Ascending aorta (tissue), 2 donors: Measurements from ENCODE around the gene CEACAM3. TPM values are rescaled to one million over a fixed set of nuclear protein-coding genes. Genes with fewer than 3 reads are reported as not detected.

Experiments
- DNase-seq, 2 donors: peaks; one replicate each; pipeline ENCODE4 v3.0.0-alpha.2; 2019; ENCODE audit warnings: low spot score in 2 of 2
- H3K27ac ChIP-seq, 2 donors: fragments of 200-600 bp; sonication (generic); one replicate each; pipeline ENCODE4 v1.5.1; 2016 to 2017; ENCODE audit warnings: mild to moderate bottlenecking in 1 of 2
- H3K27me3 ChIP-seq: fragments of 200-600 bp; sonication (generic); one replicate; pipeline ENCODE4 v1.5.1; 2017
- H3K36me3 ChIP-seq, 2 donors: fragments of 200-600 bp; sonication (generic); one replicate each; pipeline ENCODE4 v1.5.1; 2016
- H3K4me1 ChIP-seq, 2 donors: fragments of 200-600 bp; sonication (generic); one replicate each; pipeline ENCODE4 v1.5.1; 2016 to 2017; ENCODE audit warnings: mild to moderate bottlenecking in 1 of 2
- H3K4me3 ChIP-seq, 2 donors: fragments of 200-600 bp; sonication (generic); one replicate each; pipeline ENCODE4 v1.5.1; 2016 to 2017; ENCODE audit warnings: mild to moderate bottlenecking in 1 of 2
- H3K9me3 ChIP-seq, 2 donors: fragments of 200-600 bp; sonication (generic); one replicate each; pipeline ENCODE4 v1.5.1; 2016
- intact Hi-C: fragments of 100-400 bp; cut with DNase I; formaldehyde crosslinking; loops from one replicate; pipeline ENCODE4 v1.15.1; 2023
- total RNA-seq: library from RNA; depleted of rRNA; stranded (reverse); fragments of >200 nt; gene quantifications from one replicate; pipeline ENCODE4 v1.1.0, GENCODE V29; 2016
- TF ChIP-seq, protein P1 (sequence below), 3 experiments: fragments of 200-600 bp in 2 of 3; fragments of 450-650 bp in 1 of 3; sonication (generic) in 2 of 3; IDR thresholded peaks; one replicate each; pipeline ENCODE4 v1.5.1; 2016 to 2019; ENCODE audit warnings: antibody characterized with exemption in 3 of 3, mild to moderate bottlenecking in 1 of 3, moderate library complexity in 1 of 3

The CEACAM3 gene
- total RNA-seq, 1 donor from 2014 or later, result not detected

DNA sequence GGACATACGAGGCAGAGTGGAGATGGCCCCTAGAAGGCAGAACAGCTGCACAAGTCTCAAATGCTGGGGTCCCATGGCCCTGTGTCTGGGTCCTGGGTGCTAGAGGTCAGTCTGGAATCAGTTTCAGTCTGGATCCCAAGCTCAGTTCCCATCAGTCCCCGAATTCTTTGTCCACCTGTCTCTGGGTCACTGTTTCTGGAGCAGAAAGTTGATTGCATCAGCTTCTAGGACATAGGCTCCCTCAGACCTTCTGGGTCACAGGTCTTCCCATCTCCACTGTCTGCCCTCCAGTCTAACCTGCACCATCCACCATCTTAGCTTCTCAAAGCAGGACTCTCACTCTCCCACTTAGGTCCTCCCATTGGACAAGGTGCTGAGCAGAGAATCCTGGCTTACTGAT lies 42.8 kb downstream of the CEACAM3 start:
- Histone ChIP-seq H3K27ac (no peak overlapping the region), H3K4me3 (no peak overlapping the region), H3K36me3 (no peaks in the 10 kb centered on the region), H3K27me3 (no peaks in the 10 kb centered on the region), H3K9me3 (no peaks in the 10 kb centered on the region), H3K4me1 (no peaks in the 10 kb centered on the region)
- no peak for DNase-seq
- intact Hi-C loops, result no loop called here
- TF ChIP-seq, protein P1, sequence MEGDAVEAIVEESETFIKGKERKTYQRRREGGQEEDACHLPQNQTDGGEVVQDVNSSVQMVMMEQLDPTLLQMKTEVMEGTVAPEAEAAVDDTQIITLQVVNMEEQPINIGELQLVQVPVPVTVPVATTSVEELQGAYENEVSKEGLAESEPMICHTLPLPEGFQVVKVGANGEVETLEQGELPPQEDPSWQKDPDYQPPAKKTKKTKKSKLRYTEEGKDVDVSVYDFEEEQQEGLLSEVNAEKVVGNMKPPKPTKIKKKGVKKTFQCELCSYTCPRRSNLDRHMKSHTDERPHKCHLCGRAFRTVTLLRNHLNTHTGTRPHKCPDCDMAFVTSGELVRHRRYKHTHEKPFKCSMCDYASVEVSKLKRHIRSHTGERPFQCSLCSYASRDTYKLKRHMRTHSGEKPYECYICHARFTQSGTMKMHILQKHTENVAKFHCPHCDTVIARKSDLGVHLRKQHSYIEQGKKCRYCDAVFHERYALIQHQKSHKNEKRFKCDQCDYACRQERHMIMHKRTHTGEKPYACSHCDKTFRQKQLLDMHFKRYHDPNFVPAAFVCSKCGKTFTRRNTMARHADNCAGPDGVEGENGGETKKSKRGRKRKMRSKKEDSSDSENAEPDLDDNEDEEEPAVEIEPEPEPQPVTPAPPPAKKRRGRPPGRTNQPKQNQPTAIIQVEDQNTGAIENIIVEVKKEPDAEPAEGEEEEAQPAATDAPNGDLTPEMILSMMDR (IDR thresholded peaks at IDR 0.05), result no peak

DNA sequence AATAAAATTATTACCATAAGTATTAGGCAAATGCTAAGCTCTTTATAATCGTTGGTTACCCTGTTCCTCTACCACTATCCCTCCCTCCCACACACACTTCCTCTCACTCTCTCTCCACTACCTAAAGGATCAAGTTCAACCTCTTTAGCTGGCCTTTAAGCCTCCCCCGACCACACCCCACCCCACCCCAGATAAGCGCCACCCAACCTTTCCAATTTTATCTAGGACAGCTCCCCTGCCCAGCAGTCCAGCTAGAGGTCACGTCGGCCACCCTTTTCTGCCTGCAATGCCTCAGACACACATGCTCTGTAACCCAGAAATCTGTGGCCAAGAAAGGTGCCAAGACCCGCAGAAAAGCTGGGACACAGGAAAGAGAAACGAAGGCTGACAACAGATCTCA lies 47.0 kb downstream of the CEACAM3 start:
- intact Hi-C loops, result no loop called here
- H3K9me3 ChIP-seq, result no peaks in the 10 kb centered on the region
- no peak for DNase-seq
- no peak overlapping the region for H3K4me3 ChIP-seq
- H3K36me3 ChIP-seq, result no peaks in the 10 kb centered on the region
- H3K4me1 ChIP-seq, result no peaks in the 10 kb centered on the region
- TF ChIP-seq, protein P1 (IDR thresholded peaks at IDR 0.05), result no peak
- no peak overlapping the region for H3K27ac ChIP-seq
- no peaks in the 10 kb centered on the region for H3K27me3 ChIP-seq

DNA sequence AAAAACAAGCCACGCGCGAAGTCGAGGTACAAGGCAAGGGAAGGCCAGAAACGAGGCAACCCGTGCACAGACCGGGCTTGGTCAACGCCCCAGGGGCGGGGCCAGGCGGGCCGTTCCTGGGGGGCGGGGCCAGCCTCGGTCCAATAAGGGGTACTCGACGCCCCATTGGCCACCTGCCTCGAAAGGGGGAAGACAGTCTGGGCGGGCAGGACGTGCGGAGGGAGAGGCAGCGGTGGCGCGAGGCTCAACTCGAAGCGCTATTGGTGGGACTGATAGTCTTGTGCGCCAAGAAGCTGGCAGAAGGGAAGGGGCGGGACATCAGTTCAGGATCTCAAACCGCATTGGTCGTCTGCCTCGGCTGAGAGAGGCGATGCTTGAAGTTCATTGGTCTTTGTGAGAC lies 48.2 kb downstream of the CEACAM3 start, which contains the start of gene LYPD4:
TSS of gene LYPD4 (minus strand) at position 83 of the 400 bp plus-strand sequence. CDS start 5,398 bp downstream, outside the sequence.
- TF ChIP-seq, protein P1 (IDR thresholded peaks at IDR 0.05), result no peak
- Histone ChIP-seq H3K4me3 (no peak within 1 kb of the TSS), H3K36me3 (no peaks in the 10 kb centered on the region), H3K27ac (no peak within 1 kb of the TSS), H3K27me3 (no peaks in the 10 kb centered on the region), H3K9me3 (no peaks in the 10 kb centered on the region), H3K4me1 (no peaks in the 10 kb centered on the region)
- intact Hi-C loops, result no loop called here
- no peak for DNase-seq

DNA sequence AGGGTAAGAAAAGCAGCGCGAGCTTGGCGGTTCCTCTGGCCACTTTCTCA lies 48.4 kb downstream of the CEACAM3 start, which contains the start of gene DMRTC2:
TSS of gene DMRTC2 (plus strand) at position 42 of the 50 bp plus-strand sequence. CDS start 2,387 bp downstream, outside the sequence.
- intact Hi-C loops, result no loop called here
- no peaks in the 10 kb centered on the region for H3K27me3 ChIP-seq
- DNase-seq, result no peak

DNA sequence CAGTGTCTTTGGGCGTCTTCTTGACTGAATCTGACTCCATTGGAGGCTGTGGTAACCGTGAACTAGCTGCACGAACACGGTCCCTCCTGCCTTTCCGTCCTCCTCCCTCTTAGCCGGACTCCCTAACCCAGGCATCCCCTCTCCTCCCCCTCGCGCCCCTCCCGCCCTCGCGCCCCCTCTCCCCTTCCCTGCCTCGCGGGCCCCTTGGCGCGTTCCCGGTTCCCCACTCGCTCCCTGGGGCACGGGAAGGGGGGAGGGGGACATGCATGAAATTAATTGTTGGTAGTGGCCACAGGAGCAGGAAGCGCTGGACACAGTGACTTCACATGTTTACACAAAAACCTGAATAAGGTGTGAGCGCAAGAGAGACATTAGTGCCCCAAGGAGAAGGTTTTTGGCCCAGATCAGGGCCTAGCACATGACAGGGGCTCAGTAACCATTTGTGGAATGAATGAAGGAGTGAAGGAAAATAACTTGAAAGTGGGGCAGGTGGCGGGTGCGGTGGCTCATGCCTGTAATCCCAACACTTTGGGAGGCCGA lies 48.7 kb downstream of the CEACAM3 start:
- Histone ChIP-seq H3K9me3 (no peaks in the 10 kb centered on the region), H3K4me1 (no peaks in the 10 kb centered on the region), H3K36me3 (no peaks in the 10 kb centered on the region), H3K4me3 (no peak overlapping the region), H3K27ac (no peak overlapping the region), H3K27me3 (no peaks in the 10 kb centered on the region)
- no peak for DNase-seq
- intact Hi-C loops, result no loop called here
- TF ChIP-seq, protein P1 (IDR thresholded peaks at IDR 0.05), result no peak

More for the DNA sequence above, 48.4 kb downstream of the CEACAM3 start, which contains the start of gene DMRTC2:
- TF ChIP-seq, protein P1 (IDR thresholded peaks at IDR 0.05), result no peak
- Histone ChIP-seq H3K27ac (no peak within 1 kb of the TSS), H3K36me3 (no peaks in the 10 kb centered on the region), H3K9me3 (no peaks in the 10 kb centered on the region), H3K4me1 (no peaks in the 10 kb centered on the region), H3K4me3 (no peak within 1 kb of the TSS)
